ENCODE data around the gene BICDL2. TPM values are rescaled to one million over a fixed set of nuclear protein-coding genes. Genes with fewer than 3 reads are reported as not detected.

Gene BICDL2
- polyA plus RNA-seq, 1 experiment: not detected

DNA sequence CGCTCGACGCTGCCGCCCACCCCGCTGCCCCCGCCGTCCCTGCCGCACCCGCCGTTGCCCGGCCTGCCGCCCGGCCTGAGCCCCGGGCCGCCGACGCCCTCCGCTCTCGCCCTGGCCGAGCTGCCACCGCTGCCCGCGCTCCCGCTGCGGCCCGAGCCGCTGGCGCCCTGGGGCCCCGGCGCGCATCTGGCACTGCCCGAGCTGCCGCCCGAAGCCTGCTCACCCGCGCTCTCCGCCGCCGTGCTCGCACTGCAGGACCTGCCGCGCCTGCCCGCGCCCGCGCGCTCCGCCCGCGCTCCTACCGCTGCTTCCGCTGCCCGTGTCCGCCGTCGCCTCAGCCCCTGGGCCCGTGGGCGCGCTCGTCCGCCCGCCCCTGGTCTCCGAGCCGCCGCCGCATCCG lies 32.4 kb downstream of the BICDL2 start:
- no peak for TF ChIP-seq CTCF (IDR thresholded peaks at IDR 0.05; ENCODE audit: low read depth, low read length)
- H3K9me3 ChIP-seq (ENCODE audit: control insufficient read depth, insufficient read depth, low read length): no peaks in the 10 kb centered on the region
- ChIA-PET CTCF (interaction anchor here (0.7 to 2.4 kb wide), 4 partner anchors 9 to 72 kb away, joined by 3 to 9 read pairs (median 4); no protein-coding TSS in a partner anchor), POLR2A (interaction anchor here (1.0 to 1.7 kb wide), 4 partner anchors 16 to 24 kb away, joined by 3 to 8 read pairs (median 5); partner anchors contain the start of genes HCFC1R1, THOC6 and TNFRSF12A)
- H3K27ac ChIP-seq (ENCODE audit: low read depth, low read length): no peak overlapping the region
- DNase-seq (ENCODE audit: low read depth, low spot score): no peak
- no peak overlapping the region for H3K4me3 ChIP-seq (ENCODE audit: low read depth, low read length)
- H3K27me3 ChIP-seq (ENCODE audit: control insufficient read depth, insufficient read depth, low read length): peaks cover 49% of the 10 kb centered on the region

- peak; percentile 94 for DNase-seq (ENCODE audit: low read depth, low spot score)
- Histone ChIP-seq H3K9me3 (ENCODE audit: control insufficient read depth, insufficient read depth, low read length) (no peaks in the 10 kb centered on the region), H3K4me3 (ENCODE audit: low read depth, low read length) (no peak overlapping the region), H3K27ac (ENCODE audit: low read depth, low read length) (no peak overlapping the region), H3K27me3 (ENCODE audit: control insufficient read depth, insufficient read depth, low read length) (peaks cover 48% of the 10 kb centered on the region)
- ChIA-PET CTCF (interaction anchor here (0.7 to 2.4 kb wide), 4 partner anchors 9 to 73 kb away, joined by 3 to 9 read pairs (median 4); no protein-coding TSS in a partner anchor), POLR2A (interaction anchor here (0.5 to 1.7 kb wide), 6 partner anchors 17 to 624 kb away, joined by 3 to 8 read pairs (median 5); partner anchors contain the start of genes HCFC1R1, THOC6 and TNFRSF12A)
- TF ChIP-seq CTCF (IDR thresholded peaks at IDR 0.05; ENCODE audit: low read depth, low read length): peak; percentile 38
Measured at GRCh38 chr16:3003582-3004270, 33.0 kb downstream of the BICDL2 start.

- CTCF ChIA-PET: no interaction called here
- POLR2A ChIA-PET: no interaction called here
- no peak for TF ChIP-seq CTCF (IDR thresholded peaks at IDR 0.05; ENCODE audit: low read depth, low read length)
Measured at GRCh38 chr16:3001316-3001715, 35.4 kb downstream of the BICDL2 start.

GRCh38 chr16:3000540-3000939 lies 36.2 kb downstream of the BICDL2 start:
- TF ChIP-seq CTCF (IDR thresholded peaks at IDR 0.05; ENCODE audit: low read depth, low read length): no peak

More at GRCh38 chr16:3001316-3001715, 35.4 kb downstream of the BICDL2 start:
- no peaks in the 10 kb centered on the region; the same call in 1 of the 2 replicates for H3K9me3 ChIP-seq (ENCODE audit: control insufficient read depth, insufficient read depth, low read length)
- peaks cover 55% of the 10 kb centered on the region for H3K27me3 ChIP-seq (ENCODE audit: control insufficient read depth, insufficient read depth, low read length)
- no peak overlapping the region for H3K4me3 ChIP-seq (ENCODE audit: low read depth, low read length)
- no peak for DNase-seq (ENCODE audit: low read depth, low spot score)
- H3K27ac ChIP-seq (ENCODE audit: low read depth, low read length): no peak overlapping the region

DNA sequence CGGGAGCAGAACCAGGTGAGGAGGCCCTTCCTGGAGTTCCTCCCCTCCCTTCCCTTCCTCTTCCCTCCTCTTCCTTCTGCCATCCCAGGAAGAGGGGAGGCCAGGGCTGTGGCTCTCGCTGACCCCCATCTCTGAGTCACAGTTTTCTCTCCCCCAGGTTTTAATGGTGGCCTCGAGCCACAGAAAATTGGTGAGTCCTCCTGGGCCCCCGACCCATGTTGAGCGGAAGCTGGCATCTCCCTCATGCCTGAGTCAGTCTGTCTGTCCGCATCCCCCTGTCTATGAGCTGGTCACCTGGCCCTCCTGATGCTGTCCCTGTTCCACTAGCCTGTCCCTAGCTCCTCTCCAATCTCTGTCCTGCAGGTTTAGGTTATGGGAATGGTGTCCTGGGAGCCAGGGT lies 36.8 kb downstream of the BICDL2 start:
- POLR2A ChIA-PET: no interaction called here
- DNase-seq (ENCODE audit: low read depth, low spot score): no peak
- Histone ChIP-seq H3K27ac (ENCODE audit: low read depth, low read length) (no peak overlapping the region), H3K4me3 (ENCODE audit: low read depth, low read length) (no peak overlapping the region), H3K27me3 (ENCODE audit: control insufficient read depth, insufficient read depth, low read length) (peaks cover 51% of the 10 kb centered on the region), H3K9me3 (ENCODE audit: control insufficient read depth, insufficient read depth, low read length) (no peaks in the 10 kb centered on the region; the same call in 1 of the 2 replicates)
- TF ChIP-seq CTCF (IDR thresholded peaks at IDR 0.05; ENCODE audit: low read depth, low read length): no peak
- CTCF ChIA-PET: no interaction called here

More at GRCh38 chr16:3000540-3000939, 36.2 kb downstream of the BICDL2 start:
- ChIA-PET POLR2A (no interaction called here), CTCF (no interaction called here)
- Histone ChIP-seq H3K27me3 (ENCODE audit: control insufficient read depth, insufficient read depth, low read length) (peaks cover 53% of the 10 kb centered on the region), H3K27ac (ENCODE audit: low read depth, low read length) (no peak overlapping the region), H3K9me3 (ENCODE audit: control insufficient read depth, insufficient read depth, low read length) (no peaks in the 10 kb centered on the region; the same call in 1 of the 2 replicates), H3K4me3 (ENCODE audit: low read depth, low read length) (no peak overlapping the region)
- no peak for DNase-seq (ENCODE audit: low read depth, low spot score)

Data from AG04450 (cell line).